Keratinocyte (primary cell): ENCODE results near the gene AXIN2. TPM values are rescaled to one million over a fixed set of nuclear protein-coding genes. Genes with fewer than 3 reads are reported as not detected.

Experiments
- DNase-seq: peaks from one replicate; pipeline ENCODE4 v3.0.0-alpha.2; 2011; ENCODE audit warnings: low read depth, missing footprints, low spot score
- FAIRE-seq: peaks from 2 replicates; lab custom pipeline; 2011; peaks lifted over from hg19 to GRCh38; lab: Jason Lieb, UNC
- H2AFZ ChIP-seq: 2 replicates; pipeline ENCODE4 v1.6.0; 2012; ENCODE audit warnings: low read length, control low read depth, inconsistent platforms; ENCODE audit not compliant: control insufficient read depth
- H3K27ac ChIP-seq: 2 replicates; pipeline ENCODE4 v1.5.1; 2011; ENCODE audit warnings: low read length; ENCODE audit not compliant: control insufficient read depth, insufficient read depth
- H3K27me3 ChIP-seq: 3 replicates; pipeline ENCODE4 v1.6.0; 2011; ENCODE audit warnings: low read length; ENCODE audit not compliant: control insufficient read depth, insufficient read depth; ENCODE audit errors: extremely low read depth
- H3K36me3 ChIP-seq, 2 experiments: 2 replicates in 1 of 2; 3 replicates in 1 of 2; pipeline ENCODE4 v1.5.1; 2011; ENCODE audit warnings: low read length in 2 of 2, mild to moderate bottlenecking in 1 of 2; ENCODE audit not compliant: control insufficient read depth in 2 of 2, insufficient read depth in 2 of 2; ENCODE audit errors: extremely low read depth in 1 of 2
- H3K4me1 ChIP-seq: 3 replicates; pipeline ENCODE4 v1.5.1; 2011; ENCODE audit warnings: low read length; ENCODE audit not compliant: control insufficient read depth, insufficient read depth; ENCODE audit errors: extremely low read depth
- H3K4me2 ChIP-seq: 3 replicates; pipeline ENCODE4 v1.6.0; 2011; ENCODE audit warnings: low read depth, low read length; ENCODE audit not compliant: control insufficient read depth, insufficient read depth; ENCODE audit errors: extremely low read depth
- H3K4me3 ChIP-seq, 3 experiments: fragments of 200-600 bp in 1 of 3; sonication (generic) in 1 of 3; 2 replicates in 2 of 3; 3 replicates in 1 of 3; pipeline ENCODE4 v1.5.1; 2011 to 2016; ENCODE audit warnings: low read length in 3 of 3, mild to moderate bottlenecking in 3 of 3, control low read depth in 2 of 3, inconsistent platforms in 1 of 3, low read depth in 1 of 3, mixed read lengths in 1 of 3, mixed run types in 1 of 3, moderate library complexity in 1 of 3; ENCODE audit not compliant: control insufficient read depth in 2 of 3, insufficient read depth in 2 of 3; ENCODE audit errors: extremely low read depth in 1 of 3
- H3K79me2 ChIP-seq: 2 replicates; pipeline ENCODE4 v1.6.0; 2012; ENCODE audit warnings: low read length; ENCODE audit not compliant: control insufficient read depth, insufficient read depth
- H3K9ac ChIP-seq: 3 replicates; pipeline ENCODE4 v1.6.0; 2011; ENCODE audit warnings: low read length; ENCODE audit not compliant: control insufficient read depth, insufficient read depth; ENCODE audit errors: extremely low read depth
- H3K9me1 ChIP-seq: 3 replicates; pipeline ENCODE4 v1.6.0; 2011; ENCODE audit warnings: low read length; ENCODE audit not compliant: control insufficient read depth, insufficient read depth; ENCODE audit errors: extremely low read depth
- H3K9me3 ChIP-seq: 2 replicates; pipeline ENCODE4 v1.5.1; 2012; ENCODE audit warnings: low read depth, low read length; ENCODE audit not compliant: control insufficient read depth
- H4K20me1 ChIP-seq: 3 replicates; pipeline ENCODE4 v1.6.0; 2011; ENCODE audit warnings: low read length; ENCODE audit not compliant: control insufficient read depth, insufficient read depth; ENCODE audit errors: extremely low read depth
- EZH2 ChIP-seq: IDR thresholded peaks from one replicate; pipeline ENCODE4 v1.6.1; 2012; ENCODE audit warnings: inconsistent platforms, mild to moderate bottlenecking, low read length, moderate library complexity
- dilution Hi-C: fragments of 300-500 bp; cut with MboI; formaldehyde crosslinking; loops from one replicate; pipeline ENCODE4 v1.7.0; 2020; ENCODE audit warnings: low sequenced_read_pairs; ENCODE audit not compliant: extremely low pct_ligation_motif_present
- polyA plus RNA-seq, 5 experiments: library from polyadenylated mRNA; depleted of rRNA in 3 of 5; stranded (reverse) in 3 of 5; stranded (forward) in 1 of 5; unstranded in 1 of 5; fragments of >200 nt; gene quantifications; 1 replicate in 1 of 5; 2 replicates in 3 of 5; 3 replicates in 1 of 5; pipeline versions ENCODE4 v1.2.1 to v1.2.3, GENCODE V29; 2011 to 2012; ENCODE audit warnings: missing spikeins in 2 of 5, low read depth in 1 of 5, low replicate concordance in 1 of 5
- TF ChIP-seq, protein P1 (sequence below), 3 experiments: IDR thresholded peaks in 1 of 3; conservative IDR thresholded peaks in 1 of 3; optimal IDR thresholded peaks in 1 of 3; 2 replicates in 2 of 3; 3 replicates in 1 of 3; pipeline versions ENCODE3 to v1.5.1; 2011; ENCODE audit warnings: low read length in 3 of 3, mild to moderate bottlenecking in 3 of 3, moderate library complexity in 2 of 3, control low read depth in 1 of 3, inconsistent platforms in 1 of 3; ENCODE audit not compliant: insufficient read depth in 2 of 3; ENCODE audit errors: extremely low read depth in 1 of 3

Gene AXIN2
- polyA plus RNA-seq, 1 donor (not counting 4 experiments of a cell fraction or from before 2014, with no cell fraction given), result 0.14 TPM

DNA sequence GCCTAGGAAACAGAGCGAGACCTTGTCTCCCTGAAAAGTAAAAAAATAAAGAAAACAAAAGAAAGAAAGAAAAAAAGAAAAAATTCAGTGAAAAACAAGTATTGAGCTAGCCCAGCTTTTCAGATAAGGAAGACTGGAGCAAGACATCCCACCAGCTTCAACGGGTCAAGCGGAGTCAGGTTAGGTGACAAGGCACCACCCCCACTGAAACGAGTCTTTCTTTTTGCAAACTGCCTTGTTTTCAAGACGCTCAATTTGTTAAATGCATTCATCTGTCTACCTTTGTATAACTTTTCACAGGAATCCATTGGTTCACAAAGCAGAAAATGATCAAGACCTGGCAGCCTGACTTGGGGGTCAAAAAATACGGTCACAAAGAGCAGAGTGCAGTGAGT, 10.7 kb upstream of the AXIN2 start:
- no peak overlapping the region for H3K9ac ChIP-seq
- no peaks in the 10 kb centered on the region for H3K9me1 ChIP-seq
- FAIRE-seq (no peak), DNase-seq (no peak)
- dilution Hi-C loops, result no loop called here
- H3K4me2 ChIP-seq, result no peak overlapping the region
- H3K27ac ChIP-seq, result no peak overlapping the region
- H3K9me3 ChIP-seq, result no peaks in the 10 kb centered on the region
- no peaks in the 10 kb centered on the region for H3K4me1 ChIP-seq
- TF ChIP-seq EZH2, result no peak
- TF ChIP-seq, protein P1, sequence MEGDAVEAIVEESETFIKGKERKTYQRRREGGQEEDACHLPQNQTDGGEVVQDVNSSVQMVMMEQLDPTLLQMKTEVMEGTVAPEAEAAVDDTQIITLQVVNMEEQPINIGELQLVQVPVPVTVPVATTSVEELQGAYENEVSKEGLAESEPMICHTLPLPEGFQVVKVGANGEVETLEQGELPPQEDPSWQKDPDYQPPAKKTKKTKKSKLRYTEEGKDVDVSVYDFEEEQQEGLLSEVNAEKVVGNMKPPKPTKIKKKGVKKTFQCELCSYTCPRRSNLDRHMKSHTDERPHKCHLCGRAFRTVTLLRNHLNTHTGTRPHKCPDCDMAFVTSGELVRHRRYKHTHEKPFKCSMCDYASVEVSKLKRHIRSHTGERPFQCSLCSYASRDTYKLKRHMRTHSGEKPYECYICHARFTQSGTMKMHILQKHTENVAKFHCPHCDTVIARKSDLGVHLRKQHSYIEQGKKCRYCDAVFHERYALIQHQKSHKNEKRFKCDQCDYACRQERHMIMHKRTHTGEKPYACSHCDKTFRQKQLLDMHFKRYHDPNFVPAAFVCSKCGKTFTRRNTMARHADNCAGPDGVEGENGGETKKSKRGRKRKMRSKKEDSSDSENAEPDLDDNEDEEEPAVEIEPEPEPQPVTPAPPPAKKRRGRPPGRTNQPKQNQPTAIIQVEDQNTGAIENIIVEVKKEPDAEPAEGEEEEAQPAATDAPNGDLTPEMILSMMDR (optimal IDR thresholded peaks at IDR 0.05 in 1 of 3, IDR thresholded peaks at IDR 0.05 in 1 of 3, conservative IDR thresholded peaks at IDR 0.05 in 1 of 3; ENCODE audit: extremely low read depth in 1 of 3, insufficient read depth in 2 of 3, low read length in 3 of 3), result no peak
- H4K20me1 ChIP-seq, result no peaks in the 10 kb centered on the region
- H3K4me3 ChIP-seq, result no peak overlapping the region
- H2AFZ ChIP-seq, result no peak overlapping the region
- no peaks in the 10 kb centered on the region for H3K36me3 ChIP-seq
- no peaks in the 10 kb centered on the region for H3K27me3 ChIP-seq
- no peaks in the 10 kb centered on the region for H3K79me2 ChIP-seq

- H3K36me3 ChIP-seq, result no peaks in the 10 kb centered on the region
- H3K27me3 ChIP-seq, result no peaks in the 10 kb centered on the region
- DNase-seq, result no peak
- no peak overlapping the region for H2AFZ ChIP-seq
- no peak overlapping the region for H3K27ac ChIP-seq
- no peaks in the 10 kb centered on the region for H3K9me1 ChIP-seq
- H4K20me1 ChIP-seq, result no peaks in the 10 kb centered on the region
- no peaks in the 10 kb centered on the region for H3K9me3 ChIP-seq
- no peaks in the 10 kb centered on the region for H3K4me1 ChIP-seq
- dilution Hi-C loops, result no loop called here
- no peak for FAIRE-seq
- TF ChIP-seq EZH2, result no peak
- TF ChIP-seq, protein P1 (optimal IDR thresholded peaks at IDR 0.05 in 1 of 3, IDR thresholded peaks at IDR 0.05 in 1 of 3, conservative IDR thresholded peaks at IDR 0.05 in 1 of 3; ENCODE audit: extremely low read depth in 1 of 3, insufficient read depth in 2 of 3, low read length in 3 of 3), result no peak
- no peaks in the 10 kb centered on the region for H3K79me2 ChIP-seq
- no peak overlapping the region for H3K4me2 ChIP-seq
- H3K4me3 ChIP-seq, result no peak overlapping the region
- no peak overlapping the region for H3K9ac ChIP-seq
Measured at GRCh38 chr17:65568918-65569317, 7.5 kb upstream of the AXIN2 start.
